Measurements from ENCODE around the gene CAMP.
A peak's percentile ranks its signal among the peaks of the same experiment; 100 is the strongest.

The CAMP gene

DNA sequence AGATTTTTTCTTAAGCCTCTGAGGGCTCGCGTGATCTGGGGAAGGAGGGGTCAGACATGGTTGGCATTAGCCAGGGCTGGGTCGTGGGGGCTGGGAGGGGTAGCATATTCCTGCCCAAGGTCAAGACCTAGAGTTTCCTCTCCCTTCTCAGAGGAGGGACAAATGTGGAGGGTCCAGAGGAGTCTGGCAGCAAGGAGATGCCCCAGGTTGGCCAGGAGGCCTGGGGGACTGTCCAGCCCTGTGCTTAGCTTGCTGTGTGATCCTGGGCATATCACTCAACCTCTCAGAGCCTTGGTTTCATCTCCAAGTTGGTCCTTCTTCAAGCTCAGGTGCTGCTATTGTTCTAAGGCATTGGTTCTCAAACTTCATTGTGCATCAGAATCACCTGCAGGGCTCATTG is 9.1 kb upstream of the CAMP start:
- DNase-seq (ENCODE audit: low spot score), result no peak

DNA sequence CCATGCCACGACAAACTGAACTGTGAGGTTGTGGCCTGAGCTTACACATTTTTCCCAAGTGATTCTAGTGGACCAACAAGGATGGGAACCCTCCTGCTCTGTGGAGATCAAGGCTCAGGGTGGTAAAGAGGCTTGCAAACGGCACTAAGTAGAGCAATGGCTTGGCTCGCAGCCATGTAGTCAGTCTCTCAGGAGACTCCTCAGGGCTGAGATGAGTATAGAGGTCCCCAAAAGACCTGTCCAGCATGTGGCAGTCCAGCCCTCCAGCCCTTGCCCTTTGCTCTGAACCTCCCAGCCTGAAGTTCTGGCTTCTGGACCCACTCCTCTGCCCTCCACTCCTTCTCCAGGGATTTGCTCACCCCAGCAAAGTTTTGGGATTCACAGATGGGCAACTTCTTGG is 8.3 kb upstream of the CAMP start:
- DNase-seq (ENCODE audit: low spot score), result no peak

DNA sequence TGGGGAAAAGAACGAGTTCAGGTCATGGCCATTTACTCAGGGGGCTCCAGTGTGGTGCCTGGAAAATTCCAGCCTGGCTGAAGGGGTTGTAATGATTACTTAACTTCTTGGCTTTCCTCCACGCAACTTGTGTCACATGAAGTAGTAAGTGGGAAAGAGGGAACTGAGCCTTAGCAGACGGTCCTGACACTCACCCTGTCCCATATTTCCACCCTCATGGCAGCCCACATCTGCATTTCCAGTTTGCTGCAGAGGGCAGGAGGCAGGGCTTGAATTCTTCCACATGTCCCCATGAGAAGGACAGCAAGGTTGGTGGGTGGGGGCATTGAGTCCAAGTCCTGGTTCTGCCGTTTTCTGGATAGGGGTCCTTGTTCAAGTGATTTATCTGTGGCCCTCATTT is 7.8 kb upstream of the CAMP start:
- no peak for DNase-seq (ENCODE audit: low spot score)

DNA sequence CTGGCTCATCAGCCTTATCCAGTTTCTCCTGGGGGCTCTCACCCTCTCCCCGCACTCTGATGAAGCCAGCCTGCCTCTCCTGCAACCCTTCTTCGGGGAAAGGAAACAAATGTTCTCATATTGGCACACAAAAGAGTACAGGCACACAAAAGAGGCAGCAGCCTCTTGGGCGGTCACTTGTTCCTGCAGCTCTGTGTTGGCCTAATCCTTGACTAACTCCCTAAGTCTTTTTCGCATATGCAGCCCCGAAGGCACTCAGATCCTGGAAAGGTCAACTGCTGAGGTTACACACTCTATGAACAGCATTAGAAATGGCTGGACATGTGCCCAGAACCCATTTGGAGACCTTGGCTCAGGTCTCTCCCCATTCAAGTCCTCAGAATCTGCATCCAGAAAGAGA is 7.4 kb upstream of the CAMP start:
- DNase-seq (ENCODE audit: low spot score), result no peak

DNA sequence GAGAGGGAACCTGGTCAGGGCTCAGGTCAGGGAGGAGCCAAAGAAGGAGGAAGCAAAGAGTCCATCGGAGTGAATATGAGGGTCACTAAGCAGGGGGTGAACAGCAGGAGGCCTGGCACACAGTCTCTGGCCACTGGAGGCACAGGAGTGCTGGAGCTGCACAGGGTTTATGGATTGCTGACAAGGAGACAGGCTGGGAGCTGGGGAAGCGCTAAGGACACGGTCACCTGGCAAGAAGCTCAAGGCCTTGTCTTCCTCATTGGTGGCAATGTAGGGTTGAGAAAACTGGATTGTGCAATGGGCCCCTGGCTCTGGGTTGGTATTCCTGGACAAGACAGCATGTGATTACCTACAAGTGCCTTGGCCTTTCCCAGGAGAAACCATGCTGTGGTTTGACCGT is 5.8 kb upstream of the CAMP start:
- no peak for DNase-seq (ENCODE audit: low spot score)

DNA sequence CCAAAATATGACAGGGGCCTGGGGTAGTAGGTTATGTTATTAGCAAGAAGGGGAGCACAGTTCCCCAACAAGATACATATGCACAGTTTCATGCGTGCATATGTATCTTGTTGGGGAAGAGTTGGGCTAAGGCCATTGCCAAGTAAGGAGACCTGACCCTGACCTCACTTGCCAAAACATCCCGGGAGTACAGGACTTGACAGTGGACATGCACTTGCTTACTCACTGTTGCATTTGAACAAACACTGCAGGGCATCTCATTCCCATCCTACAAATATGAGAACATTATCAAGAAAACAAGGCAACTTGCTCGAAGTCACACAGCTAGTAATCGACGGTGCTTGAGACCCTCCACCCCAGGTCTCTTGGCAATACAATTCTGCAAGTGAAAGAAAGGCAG is 4.8 kb upstream of the CAMP start:
- no peak for DNase-seq (ENCODE audit: low spot score)

DNA sequence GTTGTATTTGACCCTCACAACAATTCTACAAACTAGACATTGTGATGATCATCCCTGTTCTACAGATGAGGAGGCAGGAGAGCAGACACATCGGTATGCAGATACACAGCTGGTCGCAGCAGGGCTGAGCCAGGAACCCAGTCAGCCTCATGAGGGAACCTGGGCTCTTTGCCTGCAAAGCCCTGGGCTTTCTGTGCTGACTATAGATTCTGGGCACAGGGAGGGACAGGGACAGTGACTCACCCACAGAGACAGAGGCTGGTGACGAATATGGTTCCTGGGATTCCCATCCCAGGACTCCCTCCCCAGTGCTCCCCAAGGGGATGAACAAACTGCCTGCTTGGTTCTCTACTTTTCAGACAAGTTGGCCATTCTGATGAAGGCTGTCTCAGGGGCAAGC is 3.8 kb upstream of the CAMP start:
- no peak for DNase-seq (ENCODE audit: low spot score)

DNA sequence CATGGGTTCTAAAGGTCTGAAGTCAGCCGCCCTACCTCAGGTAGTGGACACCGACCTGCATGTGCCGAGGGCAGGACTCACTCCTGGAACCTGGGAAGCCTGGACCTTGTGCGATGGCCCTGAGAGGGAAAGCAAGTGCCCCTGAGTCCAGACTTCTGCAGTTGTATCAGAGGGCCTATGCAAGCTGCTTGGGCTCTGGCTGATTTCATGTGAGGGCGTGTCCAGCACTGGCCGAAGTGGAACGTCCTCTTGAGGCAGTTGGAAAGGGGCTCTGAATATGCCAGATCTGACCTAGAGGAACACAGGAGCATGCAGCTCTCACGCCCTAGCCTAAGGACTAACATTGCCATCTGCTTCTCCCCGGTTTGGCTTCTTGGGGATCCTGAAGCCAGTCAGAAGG is 2.5 kb upstream of the CAMP start:
- no peak for DNase-seq (ENCODE audit: low spot score)

DNA sequence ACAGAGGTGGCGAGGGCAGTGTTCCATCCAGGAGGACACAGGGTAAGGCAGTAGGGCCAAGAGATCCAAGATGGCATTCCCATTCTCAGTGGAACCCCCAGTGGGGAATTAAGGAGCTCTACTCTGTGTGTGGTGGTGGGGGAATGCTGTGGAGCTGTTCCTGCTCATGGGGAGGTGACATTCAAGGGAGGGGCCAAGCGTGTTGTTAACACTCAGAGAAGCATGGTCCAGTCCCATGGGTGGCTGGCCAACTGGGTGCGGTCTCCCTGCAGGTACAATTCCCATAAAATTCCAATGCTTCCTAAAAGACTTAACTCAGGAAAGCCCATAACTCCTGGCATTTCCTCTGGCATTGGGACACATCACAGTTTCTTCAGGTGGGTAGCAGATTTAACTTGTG is 2.3 kb downstream of the CAMP start:
- no peak for DNase-seq (ENCODE audit: low spot score)

DNA sequence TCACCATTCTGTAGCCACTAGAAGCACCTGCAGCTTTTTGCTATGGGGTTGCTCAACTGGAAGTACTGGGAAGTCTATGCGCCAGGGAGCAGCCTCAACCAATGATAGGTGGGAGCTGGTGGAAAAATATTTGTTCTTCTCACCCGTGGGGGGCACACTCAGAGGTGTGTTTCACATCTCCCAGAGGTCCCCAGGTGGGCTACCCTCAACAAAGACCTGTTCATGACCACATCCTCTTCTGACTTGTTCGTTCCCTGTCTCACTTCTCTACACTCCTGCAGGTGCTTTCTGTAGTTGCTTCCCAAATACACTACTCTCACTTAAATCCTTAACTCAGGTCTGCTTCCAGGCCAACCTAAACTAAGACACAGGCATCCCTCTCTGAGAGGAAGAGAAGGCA is 3.6 kb downstream of the CAMP start:
- DNase-seq (ENCODE audit: low spot score), result no peak

DNA sequence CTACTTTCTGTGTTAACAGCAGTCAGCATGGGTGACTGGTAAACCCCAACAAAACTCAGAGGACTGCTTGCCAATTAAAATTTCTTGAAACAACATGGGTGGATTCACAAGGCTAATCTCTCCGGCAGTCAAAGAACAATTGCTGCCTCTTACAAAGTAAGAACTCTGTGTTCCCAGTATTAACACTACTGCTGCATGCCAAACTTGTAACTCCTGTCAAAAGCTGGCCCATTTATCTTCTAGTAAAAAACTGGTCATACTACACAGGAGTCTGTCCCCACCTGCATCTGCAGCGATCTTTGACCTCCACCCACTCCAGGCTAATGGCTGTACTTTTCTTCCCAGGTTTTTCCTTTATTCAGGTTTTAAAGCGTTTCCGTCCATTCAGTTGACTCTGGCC is 8.9 kb downstream of the CAMP start:
- DNase-seq (ENCODE audit: low spot score), result no peak

DNA sequence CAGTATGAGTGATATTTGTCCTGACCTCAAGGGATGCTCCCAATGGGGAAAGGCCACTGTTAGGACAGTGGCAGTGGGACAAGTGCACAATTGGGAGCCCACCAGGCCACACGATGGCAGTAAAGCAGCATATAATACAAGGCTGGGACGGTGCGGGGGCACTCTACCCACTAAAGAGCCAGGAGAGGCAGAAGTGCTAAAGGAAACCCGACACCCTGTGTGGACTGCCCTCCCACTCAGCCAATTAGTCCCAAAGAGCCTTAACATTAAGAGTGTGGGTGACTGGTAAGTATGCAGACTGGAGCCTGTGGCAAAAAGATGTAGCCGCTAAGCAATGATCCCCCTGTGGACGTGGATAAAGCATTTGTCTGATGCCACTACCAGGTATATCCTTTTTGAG is 9.4 kb downstream of the CAMP start:
- DNase-seq (ENCODE audit: low spot score), result peak; percentile 92

DNA sequence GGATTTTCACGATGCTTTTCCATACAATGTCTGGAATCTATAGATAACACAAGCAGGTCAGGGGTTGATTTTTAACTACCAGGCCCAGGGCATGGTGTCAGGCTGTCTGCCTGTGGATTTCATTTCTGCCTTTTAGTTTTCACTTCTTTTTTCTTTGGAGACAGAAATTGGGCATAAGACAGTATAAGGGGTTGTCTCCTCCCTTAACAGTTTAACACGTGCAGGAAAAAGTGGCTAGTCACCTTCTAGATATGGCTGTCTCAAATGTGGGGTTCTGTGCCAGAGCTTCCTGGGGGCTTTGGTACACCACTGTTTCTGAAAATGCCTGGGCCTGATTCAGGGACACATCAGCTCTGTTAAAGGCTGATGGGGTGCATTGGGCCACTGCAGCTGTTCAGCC is 10.2 kb downstream of the CAMP start:
- no peak for DNase-seq (ENCODE audit: low spot score)

DNA sequence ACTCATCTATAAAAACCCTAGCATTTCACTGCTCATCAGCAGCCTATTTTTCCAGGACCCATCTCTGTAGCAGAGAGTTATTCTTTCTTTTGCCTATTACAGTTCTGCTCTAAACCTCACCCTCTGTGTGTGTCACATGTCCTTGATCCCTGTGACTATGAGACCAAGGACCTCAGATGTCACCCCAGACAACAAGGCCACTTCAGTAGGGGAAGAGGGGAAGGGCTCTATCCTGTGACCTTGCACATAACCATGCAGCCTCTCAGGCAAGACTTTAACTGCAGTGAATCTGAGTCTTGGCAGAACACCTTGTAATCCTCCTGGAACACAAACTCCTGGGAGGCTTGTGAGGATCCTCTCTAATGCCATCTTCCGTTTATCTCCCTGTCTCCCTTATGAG is 13.2 kb downstream of the CAMP start:
- no peak for DNase-seq (ENCODE audit: low spot score)

DNA sequence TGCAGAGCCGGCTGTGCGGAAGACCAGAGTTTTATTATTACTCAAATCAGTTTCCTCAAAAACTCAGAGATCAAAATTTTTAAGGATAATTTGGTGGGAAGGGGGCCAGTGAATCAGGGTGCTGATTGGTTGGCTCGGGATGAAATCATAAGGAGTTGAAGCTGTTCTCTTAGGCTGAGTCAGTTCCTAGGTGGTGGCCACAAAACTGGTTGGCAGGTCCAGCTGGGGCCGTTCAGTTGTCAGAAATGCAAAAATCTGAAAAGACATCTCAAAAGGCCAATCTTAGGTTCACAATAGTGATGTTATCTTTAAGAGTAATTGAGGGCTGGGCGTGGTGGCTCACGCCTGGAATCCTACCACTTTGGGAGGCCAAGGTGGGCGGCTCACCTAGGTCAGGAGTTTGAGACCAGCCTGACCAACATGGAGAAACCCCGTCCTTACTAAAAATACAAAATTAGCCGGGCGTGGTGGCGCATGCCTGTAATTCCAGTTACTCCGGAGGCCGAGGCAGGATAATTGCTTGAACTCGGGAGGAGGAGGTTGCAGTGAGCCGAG is 15.3 kb downstream of the CAMP start:
- DNase-seq (ENCODE audit: low spot score), result no peak

DNA sequence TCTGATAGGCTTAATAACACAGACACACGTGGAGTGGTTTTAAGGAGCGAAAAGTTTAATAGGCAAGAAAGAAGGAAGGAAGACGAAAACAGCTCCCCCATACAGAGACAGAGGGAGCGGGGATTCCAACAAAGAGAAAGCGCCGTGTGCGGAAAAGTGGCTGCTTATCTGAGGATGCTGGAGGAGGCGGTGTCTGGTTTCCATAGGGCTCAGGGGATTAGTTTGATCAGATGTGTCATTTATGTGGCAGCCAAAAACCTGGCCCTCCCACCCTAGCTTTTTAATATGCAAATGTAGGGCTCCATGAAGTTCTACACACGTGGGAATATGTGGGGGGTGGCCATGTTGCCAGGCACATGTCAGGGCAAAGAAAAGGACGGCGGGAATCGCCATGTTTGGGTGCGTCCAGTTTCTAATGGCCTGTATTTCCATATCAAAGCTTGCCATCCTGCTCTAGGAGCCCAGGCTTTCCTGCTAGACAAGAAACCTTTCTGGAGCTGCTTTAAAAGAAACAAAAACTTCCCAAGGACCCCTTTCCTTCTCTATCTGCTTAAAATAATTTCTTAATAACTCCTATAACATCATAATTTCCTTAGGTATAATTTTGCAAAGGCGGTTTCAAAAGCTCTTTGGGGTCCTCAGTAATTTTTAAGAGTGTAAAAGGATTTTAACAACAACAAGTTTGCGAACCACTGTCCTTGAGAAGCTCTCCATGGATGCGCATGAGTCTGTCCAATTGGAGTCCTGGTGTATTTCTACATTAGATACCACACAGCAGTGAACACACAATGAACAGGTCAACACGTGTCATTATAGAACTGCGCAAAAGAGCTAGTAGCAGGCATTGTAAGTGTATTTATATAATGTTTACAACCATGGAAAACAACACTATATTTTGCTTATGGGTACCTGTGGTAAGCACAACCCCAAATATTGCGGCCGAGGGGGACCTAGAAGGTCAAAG is 17.0 kb downstream of the CAMP start:
- DNase-seq (ENCODE audit: low spot score), result no peak

DNA sequence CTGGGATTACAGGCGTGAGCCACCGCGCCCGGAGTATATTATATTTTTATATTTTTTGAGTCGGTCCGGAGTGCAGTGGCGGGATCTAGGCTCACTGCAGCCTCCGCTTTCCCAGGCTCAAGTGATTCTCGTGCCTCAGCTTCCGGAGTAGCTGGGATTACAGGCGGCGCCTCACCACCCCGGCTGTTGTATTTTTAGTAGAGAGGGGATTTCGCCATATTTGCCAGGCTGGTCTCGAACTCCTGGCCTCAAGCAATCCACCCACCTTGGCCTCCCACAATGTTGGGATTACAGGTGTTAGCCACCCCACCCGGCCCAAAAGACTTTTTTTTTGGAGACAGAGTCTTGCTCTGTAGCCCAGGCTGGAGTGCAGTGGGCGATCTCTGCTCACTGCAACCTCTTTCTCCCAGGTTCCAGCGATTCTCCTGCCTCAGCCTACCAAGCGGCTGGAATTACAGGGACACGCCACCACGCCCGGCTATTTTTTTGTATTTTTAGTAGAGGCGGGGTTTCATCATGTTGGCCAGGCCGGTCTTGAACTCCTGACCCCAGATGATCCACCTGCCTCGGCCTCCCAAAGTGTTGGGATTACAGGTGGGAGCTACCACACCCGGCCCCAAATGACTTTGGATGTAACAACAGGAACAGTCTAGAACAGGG is 18.6 kb downstream of the CAMP start:
- no peak for DNase-seq (ENCODE audit: low spot score)

DNA sequence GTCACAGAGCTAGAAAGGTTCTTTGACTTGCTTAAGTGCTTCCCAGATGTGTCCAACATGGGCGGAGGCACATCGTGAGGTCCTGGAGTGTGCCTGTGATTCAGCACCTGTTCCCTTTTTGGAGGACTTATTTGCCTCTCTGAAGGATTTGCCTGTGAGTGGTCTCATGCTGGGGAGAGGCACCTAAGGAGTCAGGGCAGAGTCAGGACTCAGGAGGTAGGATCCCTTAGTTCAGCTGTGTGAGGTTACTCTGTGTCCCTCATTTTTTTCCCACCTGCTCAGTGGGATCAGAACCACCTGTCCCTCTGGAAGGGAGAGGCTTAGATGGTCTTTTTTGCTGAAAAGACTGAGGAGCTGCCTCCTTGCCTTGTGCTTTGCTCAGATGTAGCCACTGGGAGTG is 20.6 kb downstream of the CAMP start:
- no peak for DNase-seq (ENCODE audit: low spot score)

DNA sequence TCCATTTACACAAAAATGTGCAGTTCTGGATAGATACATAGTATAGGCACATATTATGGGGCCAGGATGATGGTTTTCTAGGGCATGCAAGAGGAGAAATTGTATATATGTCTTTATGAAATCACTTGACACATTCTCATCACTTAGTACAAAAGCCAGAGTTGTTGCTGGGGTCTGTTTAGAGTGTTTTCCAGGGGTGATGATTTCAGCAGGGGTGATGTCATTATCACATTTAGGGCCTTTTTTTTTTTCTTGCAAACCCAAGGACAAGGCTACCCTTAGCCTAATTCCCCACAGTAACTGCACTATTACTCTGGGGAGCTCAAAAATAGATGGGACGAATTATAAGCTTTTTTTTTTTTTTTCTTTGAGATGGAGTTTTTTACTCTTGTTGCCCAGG is 21.2 kb downstream of the CAMP start:
- no peak for DNase-seq (ENCODE audit: low spot score)

DNA sequence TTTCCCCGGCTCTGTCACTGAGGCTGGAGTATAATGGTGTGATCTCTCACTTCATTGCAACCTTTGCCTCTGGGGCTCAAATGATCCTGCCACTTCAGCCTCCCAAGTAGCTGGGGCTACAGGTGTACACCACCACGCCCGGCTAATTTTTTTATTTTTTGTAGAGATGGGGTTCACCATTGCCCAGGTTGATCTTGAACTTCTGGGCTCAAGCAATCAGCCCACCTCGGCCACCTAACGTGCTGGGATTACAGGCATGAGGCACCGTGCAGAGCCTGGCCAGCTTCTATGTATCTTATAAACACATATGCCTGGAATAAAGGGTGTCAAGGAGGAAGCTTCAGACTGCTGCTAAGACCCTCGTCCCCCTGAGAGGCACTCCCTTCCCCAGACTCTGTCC is 21.8 kb downstream of the CAMP start:
- DNase-seq (ENCODE audit: low spot score), result no peak

DNA sequence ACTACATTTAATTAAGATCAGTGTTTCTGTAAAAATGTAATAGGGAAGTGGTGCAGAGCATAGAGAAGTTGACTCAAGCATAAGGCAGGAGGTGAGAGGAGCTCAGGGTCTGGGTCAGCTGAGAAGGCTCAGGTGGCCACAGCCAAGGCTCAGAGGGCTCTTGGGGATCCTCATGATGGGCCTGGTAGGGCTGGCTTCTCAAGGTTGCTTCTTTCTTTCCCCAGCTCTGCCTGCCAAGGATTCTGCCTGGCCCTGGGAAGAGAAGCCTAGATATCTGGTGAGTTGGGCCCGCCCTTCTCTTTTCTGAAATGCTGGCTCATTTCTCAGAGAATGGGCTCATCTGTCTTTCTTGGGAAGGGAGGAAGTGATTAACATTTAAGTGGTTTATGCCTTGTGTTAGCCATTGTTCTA is 24.1 kb downstream of the CAMP start:
- DNase-seq (ENCODE audit: low spot score), result no peak

DNA sequence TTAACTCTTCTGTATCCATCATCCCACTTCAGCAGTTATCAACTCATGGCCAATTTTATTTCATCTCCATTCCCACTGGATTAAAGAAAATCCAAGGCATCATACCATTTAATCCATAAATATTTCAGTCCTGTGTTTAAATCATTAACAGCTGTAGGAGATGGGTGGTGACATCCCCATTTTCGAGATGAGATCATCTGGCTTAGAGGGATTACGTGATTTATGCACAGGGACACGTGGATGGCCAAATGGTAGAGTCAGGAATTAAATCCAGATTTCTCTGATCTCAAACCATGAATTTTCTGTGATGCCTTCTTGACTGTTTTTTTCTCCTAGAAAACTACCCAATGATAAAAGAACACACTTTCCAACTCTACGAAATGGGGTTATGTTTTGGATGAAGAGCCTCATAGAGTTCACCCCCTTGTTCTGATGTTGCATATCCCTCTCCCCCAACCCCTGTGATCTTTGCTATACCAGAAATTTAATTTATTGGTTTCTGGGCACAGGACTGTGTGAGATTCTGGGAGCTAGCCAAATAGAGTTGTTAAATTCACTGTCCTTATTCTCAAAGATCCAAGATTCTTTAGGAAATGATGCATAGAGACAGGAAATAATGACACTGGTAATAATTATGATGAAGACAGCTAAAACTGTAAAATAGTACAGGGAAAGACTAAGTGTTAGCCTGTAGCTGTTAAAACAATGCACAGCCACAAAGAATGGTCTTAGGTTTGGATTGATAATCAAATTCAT is 25.0 kb downstream of the CAMP start:
- no peak for DNase-seq (ENCODE audit: low spot score)

DNA sequence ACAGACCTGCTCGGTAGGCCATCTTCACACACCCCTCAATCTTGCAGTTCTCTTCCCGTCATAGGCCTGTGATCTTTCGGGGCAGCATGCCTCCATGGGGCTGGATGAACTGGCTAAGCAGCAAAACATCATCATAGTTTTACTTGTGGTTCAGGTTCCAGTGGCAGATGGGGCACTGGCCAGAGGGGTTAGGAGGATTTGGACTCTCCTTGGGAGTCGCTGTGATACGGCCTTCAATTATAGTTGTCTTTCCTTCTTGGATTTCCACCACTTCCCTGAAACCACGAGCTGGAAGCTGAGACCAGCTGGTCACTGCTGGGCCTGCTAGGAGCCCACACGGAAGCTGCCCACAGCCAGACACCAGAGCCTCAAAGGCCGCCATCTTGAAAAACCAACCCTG is 33.3 kb downstream of the CAMP start:
- no peak for DNase-seq (ENCODE audit: low spot score)

All from SW480 (cell line).